HTERT RPE-1 (cell line): ENCODE data around the gene TPD52L1.
"Not testable (repeated sequence)": the region's sequence is repeated elsewhere in the genome, so short reads cannot be mapped to it uniquely, and the experiment has no call there.

Experiments used
- in situ Hi-C: fragments of 300-500 bp; cut with MboI; formaldehyde crosslinking; loops from 4 replicates; pipeline ENCODE4 v1.14.3; 2020; ENCODE audit warnings: low sequenced_read_pairs

The TPD52L1 gene

GRCh38 chr6:125140808-125141207 is 12.8 kb upstream of the TPD52L1 start:
- in situ Hi-C loops, result no loop called here

GRCh38 chr6:125142618-125143017 is 11.0 kb upstream of the TPD52L1 start:
- in situ Hi-C loops, result no loop called here

GRCh38 chr6:125144822-125145221 is 8.8 kb upstream of the TPD52L1 start:
- in situ Hi-C loops, result no loop called here

DNA sequence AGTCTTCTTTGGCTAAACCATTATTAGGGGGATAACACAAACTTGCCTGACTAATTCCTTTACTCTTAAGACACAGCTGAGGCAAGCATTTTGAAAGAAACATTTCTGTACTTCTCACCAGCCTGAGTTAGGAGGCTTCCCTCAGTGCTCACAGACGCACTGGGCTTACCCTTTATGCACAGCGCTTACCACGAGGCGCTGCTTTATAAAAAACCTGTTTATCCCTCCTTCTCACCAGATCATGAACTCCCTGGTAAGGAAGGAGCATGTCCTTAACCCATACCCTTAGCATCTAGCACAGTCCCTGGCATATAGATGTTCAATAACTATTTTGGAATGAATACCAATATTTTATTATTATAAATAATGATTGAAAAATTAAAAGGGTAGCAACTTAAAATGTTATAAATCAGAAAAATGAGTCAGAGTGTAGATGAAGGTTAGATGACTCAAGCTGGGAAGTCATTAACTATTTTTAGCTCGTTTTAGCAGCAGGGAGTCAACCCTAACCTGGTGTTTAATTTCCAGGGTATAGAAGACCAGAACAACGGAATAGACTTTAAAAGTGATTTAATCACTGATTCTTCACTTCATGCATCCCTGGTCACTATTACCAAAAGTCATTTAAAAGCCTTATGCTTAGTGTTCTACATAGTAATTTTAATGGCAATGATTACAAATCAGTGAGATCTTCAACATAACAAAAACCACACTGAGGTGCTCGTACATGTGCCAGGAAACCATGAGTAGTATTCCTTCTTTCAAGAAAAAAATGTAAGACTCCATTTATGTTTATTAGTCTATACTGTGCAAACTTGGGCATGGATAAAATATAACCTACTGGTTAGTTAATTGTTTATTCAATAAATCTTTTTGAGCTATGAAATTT is 4.1 kb upstream of the TPD52L1 start:
- in situ Hi-C loops, result no loop called here

DNA sequence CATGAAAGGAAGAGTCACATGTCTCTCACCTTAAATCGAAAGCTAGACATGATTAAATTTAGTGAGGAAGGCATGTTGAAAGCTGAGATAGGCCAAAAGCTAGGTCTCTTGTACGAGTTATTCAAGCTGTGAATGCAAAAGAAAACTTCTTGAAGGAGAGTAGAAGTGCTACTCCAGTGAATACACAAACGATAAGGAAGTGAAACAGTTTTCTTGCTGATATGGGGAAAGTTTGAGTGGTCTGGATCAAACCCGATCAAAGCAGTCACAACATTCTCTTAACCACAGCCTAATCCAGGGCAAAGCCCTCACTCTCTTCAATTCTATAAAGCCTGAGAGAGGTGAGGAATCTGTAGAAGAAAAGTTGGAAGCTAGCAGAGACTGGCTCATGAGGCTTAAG is 1.9 kb upstream of the TPD52L1 start:
- in situ Hi-C loops, result no loop called here

GRCh38 chr6:125154118-125154760 is 666 bp downstream of the TPD52L1 start:
- in situ Hi-C loops, result no loop called here

DNA sequence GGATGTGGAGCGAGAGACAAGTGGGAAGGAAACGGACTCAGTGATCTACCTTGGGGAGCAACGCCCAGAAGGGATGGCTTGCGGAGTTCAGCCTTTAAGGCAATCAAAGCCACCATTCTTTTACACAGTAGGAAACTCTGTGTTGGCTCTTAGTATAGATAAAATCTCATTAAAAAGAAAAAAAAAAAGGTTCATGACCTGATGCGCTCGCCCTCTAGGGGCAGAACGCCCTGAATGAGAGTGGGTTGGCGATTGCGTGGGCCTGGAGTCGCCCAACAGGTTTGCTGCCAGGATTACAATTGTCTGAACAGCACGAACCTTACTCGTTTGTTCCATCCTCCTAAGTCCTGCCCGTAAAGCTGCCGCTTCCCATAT is 1.2 kb downstream of the TPD52L1 start:
- in situ Hi-C loops, result no loop called here

- in situ Hi-C loops, result no loop called here
These were observed 1.8 kb downstream of the TPD52L1 start for GRCh38 chr6:125155344-125155743.

GRCh38 chr6:125156496-125156895 is 2.9 kb downstream of the TPD52L1 start:
- in situ Hi-C loops, result no loop called here

GRCh38 chr6:125157280-125157679 is 3.7 kb downstream of the TPD52L1 start:
- in situ Hi-C loops, result no loop called here

GRCh38 chr6:125157725-125158124 is 4.2 kb downstream of the TPD52L1 start:
- in situ Hi-C loops, result no loop called here

- in situ Hi-C loops, result not testable (repeated sequence)
These were observed 9.8 kb downstream of the TPD52L1 start for GRCh38 chr6:125163339-125163738.

DNA sequence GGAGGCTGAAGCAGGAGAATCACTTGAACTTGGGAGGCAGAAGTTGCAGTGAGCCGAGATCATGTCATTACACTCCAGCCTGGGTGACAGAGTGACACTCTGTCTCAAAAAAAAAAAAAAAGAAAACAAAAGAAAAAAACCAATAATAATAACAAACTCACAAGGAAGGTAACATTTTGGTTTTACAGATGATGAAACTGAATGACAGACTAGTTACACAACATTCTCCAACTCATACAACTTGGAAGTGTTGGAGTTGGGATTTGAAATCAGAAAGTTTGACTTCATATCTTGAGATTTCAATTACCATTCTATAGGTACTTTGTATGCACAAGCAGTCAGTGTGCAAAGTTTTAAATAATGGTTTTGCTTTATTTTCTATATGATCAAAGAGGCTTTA is 10.2 kb downstream of the TPD52L1 start:
- in situ Hi-C loops, result no loop called here

DNA sequence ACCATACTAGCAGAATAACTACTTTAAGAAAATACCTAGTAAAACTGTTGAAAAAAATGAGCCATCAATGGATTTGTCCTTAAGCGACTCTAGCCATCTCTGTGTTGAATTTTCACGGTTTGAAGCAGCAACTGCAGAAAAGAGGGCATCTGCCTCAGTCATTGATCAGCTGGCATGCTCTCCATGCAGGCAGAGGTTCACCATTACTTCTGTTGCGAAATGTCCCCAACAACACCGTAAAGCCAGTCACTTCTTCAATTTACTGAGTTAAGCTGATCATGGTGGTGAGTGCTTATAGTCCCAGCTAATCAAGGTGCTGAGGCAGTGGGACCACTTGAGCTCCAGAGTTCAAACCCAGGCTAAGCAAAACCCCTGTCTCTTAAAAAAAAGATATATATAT is 11.1 kb downstream of the TPD52L1 start:
- in situ Hi-C loops, result no loop called here

GRCh38 chr6:125165256-125165655 is 11.7 kb downstream of the TPD52L1 start:
- in situ Hi-C loops, result no loop called here

GRCh38 chr6:125165776-125166175 is 12.2 kb downstream of the TPD52L1 start:
- in situ Hi-C loops, result no loop called here

DNA sequence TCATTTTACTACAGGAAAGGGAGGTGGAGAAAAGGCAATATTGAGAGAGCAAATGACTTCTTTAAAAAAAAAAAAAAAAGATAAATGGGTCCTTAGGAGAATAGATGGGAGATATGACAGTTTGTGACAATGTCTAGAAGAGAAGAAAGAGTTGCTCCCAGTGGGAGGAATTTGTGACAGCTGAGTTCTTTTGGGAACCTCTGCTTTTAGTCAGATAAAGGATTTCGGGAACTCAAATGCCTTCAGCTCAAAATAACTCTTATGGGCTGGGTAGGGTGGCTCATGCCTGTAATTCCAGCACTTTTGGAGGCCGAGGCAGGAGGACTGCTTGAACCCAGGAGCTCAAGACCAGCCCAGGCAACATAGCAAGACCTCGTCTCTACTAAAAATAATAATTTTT is 13.1 kb downstream of the TPD52L1 start:
- in situ Hi-C loops, result no loop called here

- in situ Hi-C loops, result no loop called here
These were observed 14.0 kb downstream of the TPD52L1 start for GRCh38 chr6:125167579-125167978.

GRCh38 chr6:125169058-125169457 is 15.5 kb downstream of the TPD52L1 start:
- in situ Hi-C loops, result no loop called here

GRCh38 chr6:125169522-125169921 is 15.9 kb downstream of the TPD52L1 start:
- in situ Hi-C loops, result no loop called here

GRCh38 chr6:125170376-125170775 is 16.8 kb downstream of the TPD52L1 start:
- in situ Hi-C loops, result no loop called here

DNA sequence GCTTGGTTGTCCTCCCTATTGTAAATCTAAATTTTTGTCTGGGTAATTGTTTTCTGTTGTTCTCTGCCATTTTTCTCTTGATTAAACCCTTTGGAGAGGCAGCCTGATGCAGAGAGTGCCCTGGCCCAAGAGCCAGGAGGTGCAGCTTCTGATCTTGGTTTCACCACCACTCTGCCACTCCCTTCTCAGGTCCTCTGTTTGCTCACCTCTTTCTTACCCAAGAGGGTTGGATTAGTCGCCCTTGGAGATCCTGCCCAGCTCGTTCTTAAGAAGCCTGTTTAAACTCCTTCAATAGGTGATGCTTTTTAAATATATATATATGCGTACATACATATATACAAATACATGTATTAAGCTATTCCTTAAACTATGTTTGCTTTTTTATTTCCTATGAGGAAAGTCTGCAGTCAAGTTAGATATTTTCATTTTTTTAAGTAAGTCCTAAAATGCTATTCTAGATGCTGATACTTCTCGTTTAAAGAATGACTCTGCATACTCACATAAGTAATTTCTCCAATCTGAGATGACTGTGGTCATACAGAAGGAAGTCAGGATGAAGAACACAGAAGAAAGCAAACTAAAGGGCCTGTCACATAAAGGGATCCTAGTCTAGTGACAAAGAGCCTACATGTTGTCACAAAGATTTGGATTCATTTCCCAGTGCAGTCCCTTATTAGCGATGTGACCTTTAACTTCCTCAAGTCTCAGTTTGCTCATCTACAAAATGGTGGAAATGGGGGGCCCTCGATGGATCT is 19.9 kb downstream of the TPD52L1 start:
- in situ Hi-C loops, result no loop called here
